HG02763 (cell line): ENCODE data around the gene UBE4B.
"Not testable (repeated sequence)": the region's sequence is repeated elsewhere in the genome, so short reads cannot be mapped to it uniquely, and the experiment has no call there.

Source experiments
- ATAC-seq: cut with Tn5 transposase; IDR thresholded peaks from one replicate; pipeline ENCODE4 v1.9.1; 2021; ENCODE audit warnings: mild to moderate bottlenecking, moderate library complexity; ENCODE audit not compliant: unreplicated experiment

UBE4B gene

GRCh38 chr1:10032590-10033358 is at the start of gene UBE4B:
UBE4B (plus strand) TSS chr1:10032958; CDS start chr1:10033671, 713 bp downstream.
- peak; percentile 96 for ATAC-seq

- ATAC-seq: no peak
Measured at GRCh38 chr1:9984253-9984652, 48.5 kb upstream of the UBE4B start.

- no peak for ATAC-seq
Measured at GRCh38 chr1:9985001-9985400, 47.8 kb upstream of the UBE4B start.

- ATAC-seq: no peak
Measured at GRCh38 chr1:9989773-9990172, 43.0 kb upstream of the UBE4B start.

GRCh38 chr1:9990944-9991343 is 41.8 kb upstream of the UBE4B start:
- ATAC-seq: no peak

GRCh38 chr1:9992910-9993309 is 39.8 kb upstream of the UBE4B start:
- no peak for ATAC-seq

- ATAC-seq: no peak
Measured at GRCh38 chr1:9993561-9994075, 39.1 kb upstream of the UBE4B start.

GRCh38 chr1:9996624-9997582 is 35.9 kb upstream of the UBE4B start, which contains the start of gene RBP7:
RBP7 (plus strand) TSS chr1:9997228; CDS start chr1:9997259, 31 bp downstream.
- no peak for ATAC-seq

- ATAC-seq: no peak
Measured at GRCh38 chr1:10001016-10001665, 31.6 kb upstream of the UBE4B start.

- not testable (repeated sequence) for ATAC-seq
Measured at GRCh38 chr1:10005248-10005647, 27.5 kb upstream of the UBE4B start.

GRCh38 chr1:10007169-10007568 is 25.6 kb upstream of the UBE4B start:
- no peak for ATAC-seq

GRCh38 chr1:10014016-10014415 is 18.7 kb upstream of the UBE4B start:
- no peak for ATAC-seq

- ATAC-seq: no peak
Measured at GRCh38 chr1:10019561-10019960, 13.2 kb upstream of the UBE4B start.

- no peak for ATAC-seq
Measured at GRCh38 chr1:10020086-10020485, 12.7 kb upstream of the UBE4B start.

GRCh38 chr1:10020678-10021077 is 12.1 kb upstream of the UBE4B start:
- ATAC-seq: not testable (repeated sequence)

- not testable (repeated sequence) for ATAC-seq
Measured at GRCh38 chr1:10021992-10022391, 10.8 kb upstream of the UBE4B start.

GRCh38 chr1:10022656-10023055 is 10.1 kb upstream of the UBE4B start:
- ATAC-seq: no peak

- no peak for ATAC-seq
Measured at GRCh38 chr1:10025354-10025753, 7.4 kb upstream of the UBE4B start.

- ATAC-seq: no peak
Measured at GRCh38 chr1:10027027-10027426, 5.7 kb upstream of the UBE4B start.

- ATAC-seq: not testable (repeated sequence)
Measured at GRCh38 chr1:10028956-10029500, 3.7 kb upstream of the UBE4B start.

- ATAC-seq: no peak
Measured at GRCh38 chr1:10031461-10031860, 1.3 kb upstream of the UBE4B start.
